DOHH2 (cell line): ENCODE results near the gene MKS1.

Source experiments
- H3F3A ChIP-seq: fragments of 200-600 bp; sonication (generic), shearing (Covaris generic); 2 replicates; pipeline ENCODE4 v1.6.0; 2016; ENCODE audit warnings: antibody characterized with exemption, mild to moderate bottlenecking; ENCODE audit not compliant: control insufficient read depth, insufficient read depth
- H3K27ac ChIP-seq: fragments of 200-600 bp; sonication (generic); 2 replicates; pipeline ENCODE4 v1.5.1; 2014; ENCODE audit warnings: low read depth, mild to moderate bottlenecking, low read length, moderate library complexity
- H3K27me3 ChIP-seq: fragments of 200-600 bp; sonication (generic); 2 replicates; pipeline ENCODE4 v1.6.1; 2014; ENCODE audit warnings: mild to moderate bottlenecking, low read length, mixed read lengths; ENCODE audit not compliant: control insufficient read depth
- H3K36me3 ChIP-seq: fragments of 200-600 bp; sonication (generic); 2 replicates; pipeline ENCODE4 v1.6.1; 2014; ENCODE audit warnings: mild to moderate bottlenecking, low read length, moderate library complexity, mixed read lengths; ENCODE audit not compliant: control insufficient read depth
- H3K4me1 ChIP-seq: fragments of 200-600 bp; sonication (generic); 2 replicates; pipeline ENCODE4 v1.6.1; 2014; ENCODE audit warnings: mild to moderate bottlenecking, low read length, mixed read lengths; ENCODE audit not compliant: control insufficient read depth
- H3K4me2 ChIP-seq: fragments of 200-600 bp; sonication (generic); 2 replicates; pipeline ENCODE4 v1.6.0; 2014; ENCODE audit warnings: mild to moderate bottlenecking, low read length, moderate library complexity
- H3K4me3 ChIP-seq: fragments of 200-600 bp; sonication (generic); 2 replicates; pipeline ENCODE4 v1.5.1; 2014; ENCODE audit warnings: mild to moderate bottlenecking, low read length, mixed read lengths
- H3K79me2 ChIP-seq: fragments of 200-600 bp; sonication (generic); 2 replicates; pipeline ENCODE4 v1.6.1; 2014; ENCODE audit warnings: mild to moderate bottlenecking, low read length, mixed read lengths; ENCODE audit not compliant: control insufficient read depth
- H3K9me2 ChIP-seq: fragments of 200-600 bp; sonication (generic); replicated peaks from 2 replicates; pipeline ENCODE4 v1.6.1; 2014; ENCODE audit warnings: mild to moderate bottlenecking, low read length, mixed read lengths; ENCODE audit not compliant: control insufficient read depth
- H3K9me3 ChIP-seq: fragments of 200-600 bp; sonication (generic); 2 replicates; pipeline ENCODE4 v1.6.1; 2014; ENCODE audit warnings: antibody characterized with exemption, low read length, mixed read lengths; ENCODE audit not compliant: control insufficient read depth, insufficient read depth
- H4K20me1 ChIP-seq: fragments of 200-600 bp; sonication (generic); 2 replicates; pipeline ENCODE4 v1.6.0; 2014; ENCODE audit warnings: low read depth, mild to moderate bottlenecking, antibody characterized with exemption, low read length, moderate library complexity; ENCODE audit not compliant: control insufficient read depth, insufficient read depth
- CTCF ChIP-seq: fragments of 200-600 bp; sonication (generic); IDR thresholded peaks from one replicate; pipeline ENCODE4 v1.5.1; 2014; ENCODE audit warnings: antibody characterized with exemption, mild to moderate bottlenecking, low read depth, low read length; ENCODE audit not compliant: poor library complexity, severe bottlenecking
- EZH2phosphoT487 ChIP-seq: fragments of 200-600 bp; sonication (generic); IDR thresholded peaks from 2 replicates; pipeline ENCODE4 v1.6.1; 2017; ENCODE audit warnings: borderline replicate concordance, mild to moderate bottlenecking, antibody characterized with exemption, low read length, moderate library complexity, mixed read lengths

Gene MKS1

GRCh38 chr17:58242171-58242784 is 23.2 kb upstream of the MKS1 start:
- no peak overlapping the region for H3K4me2 ChIP-seq
- H3K4me3 ChIP-seq: no peak overlapping the region
- H3K27me3 ChIP-seq: peaks cover 55% of the 10 kb centered on the region
- H3K9me3 ChIP-seq: no peaks in the 10 kb centered on the region
- H3K4me1 ChIP-seq: no peaks in the 10 kb centered on the region
- no peak overlapping the region for H3K27ac ChIP-seq
- H3K79me2 ChIP-seq: no peaks in the 10 kb centered on the region
- no peaks in the 10 kb centered on the region for H3K9me2 ChIP-seq
- H3K36me3 ChIP-seq: no peaks in the 10 kb centered on the region
- no peaks in the 10 kb centered on the region for H3F3A ChIP-seq
- no peaks in the 10 kb centered on the region for H4K20me1 ChIP-seq
- TF ChIP-seq CTCF (no peak), EZH2phosphoT487 (no peak)

- no peak overlapping the region for H3K4me3 ChIP-seq
- no peaks in the 10 kb centered on the region for H3F3A ChIP-seq
- TF ChIP-seq CTCF (no peak), EZH2phosphoT487 (no peak)
- H3K79me2 ChIP-seq: no peaks in the 10 kb centered on the region
- H3K9me3 ChIP-seq: no peaks in the 10 kb centered on the region
- no peaks in the 10 kb centered on the region for H3K9me2 ChIP-seq
- no peaks in the 10 kb centered on the region for H3K4me1 ChIP-seq
- no peak overlapping the region for H3K4me2 ChIP-seq
- no peaks in the 10 kb centered on the region for H4K20me1 ChIP-seq
- no peak overlapping the region for H3K27ac ChIP-seq
- H3K36me3 ChIP-seq: no peaks in the 10 kb centered on the region
- peaks cover 76% of the 10 kb centered on the region for H3K27me3 ChIP-seq
Measured at GRCh38 chr17:58239987-58240386, 20.9 kb upstream of the MKS1 start.

GRCh38 chr17:58238147-58238634 is 19.1 kb upstream of the MKS1 start, which contains the start of gene LPO:
Gene LPO (plus strand): TSS chr17:58238584. CDS start chr17:58242980, 4,396 bp downstream.
- no peaks in the 10 kb centered on the region for H3K9me3 ChIP-seq
- no peaks in the 10 kb centered on the region for H4K20me1 ChIP-seq
- H3F3A ChIP-seq: no peaks in the 10 kb centered on the region
- no peaks in the 10 kb centered on the region for H3K9me2 ChIP-seq
- no peaks in the 10 kb centered on the region for H3K4me1 ChIP-seq
- no peaks in the 10 kb centered on the region for H3K36me3 ChIP-seq
- H3K27ac ChIP-seq: no peak within 1 kb of the TSS
- H3K4me3 ChIP-seq: no peak within 1 kb of the TSS
- no peak within 1 kb of the TSS for H3K4me2 ChIP-seq
- H3K27me3 ChIP-seq: peaks cover 81% of the 10 kb centered on the region
- TF ChIP-seq EZH2phosphoT487: no peak
- TF ChIP-seq CTCF: no peak
- H3K79me2 ChIP-seq: no peaks in the 10 kb centered on the region
